SK-N-DZ (cell line): ENCODE measurements around the gene RAC3.
A peak's percentile ranks its signal among the peaks of the same experiment; 100 is the strongest.

Experiments used
- DNase-seq: peaks from one replicate; pipeline ENCODE4 v3.0.0-alpha.2; 2015; ENCODE audit warnings: low spot score

Gene RAC3

GRCh38 chr17:82055023-82055964, 23.8 kb downstream of the RAC3 start:
- DNase-seq, result no peak

- no peak for DNase-seq
These were observed 24.7 kb downstream of the RAC3 start for GRCh38 chr17:82055965-82056728.

GRCh38 chr17:82056729-82057621, 25.5 kb downstream of the RAC3 start:
- no peak for DNase-seq

GRCh38 chr17:82058230-82058854, 26.9 kb downstream of the RAC3 start:
- DNase-seq, result no peak

GRCh38 chr17:82058855-82059249, 27.4 kb downstream of the RAC3 start:
- no peak for DNase-seq

- no peak for DNase-seq
These were observed 28.0 kb downstream of the RAC3 start for GRCh38 chr17:82059272-82060000.

GRCh38 chr17:82060001-82060380, 28.5 kb downstream of the RAC3 start:
- DNase-seq, result no peak

GRCh38 chr17:82060614-82061013, 29.1 kb downstream of the RAC3 start:
- DNase-seq, result no peak

GRCh38 chr17:82061047-82061925, 29.8 kb downstream of the RAC3 start:
- DNase-seq, result no peak

GRCh38 chr17:82062076-82062983, 30.9 kb downstream of the RAC3 start:
- no peak for DNase-seq

- no peak for DNase-seq
These were observed 31.5 kb downstream of the RAC3 start for GRCh38 chr17:82062984-82063368.

GRCh38 chr17:82063424-82064415, 32.2 kb downstream of the RAC3 start:
- no peak for DNase-seq

- DNase-seq, result no peak
These were observed 33.1 kb downstream of the RAC3 start for GRCh38 chr17:82064433-82065192.

- no peak for DNase-seq
These were observed 33.7 kb downstream of the RAC3 start for GRCh38 chr17:82065193-82065637.

GRCh38 chr17:82065638-82066303, 34.3 kb downstream of the RAC3 start, which contains the start of gene DUS1L:
Gene DUS1L, minus strand, starts transcription at chr17:82065804. Its CDS starts 745 bp downstream, at chr17:82065059.
- peak; percentile 56 for DNase-seq

- no peak for DNase-seq
These were observed 39.1 kb downstream of the RAC3 start for GRCh38 chr17:82070611-82071010.
